ENCODE measurements around the gene SMARCD2. TPM values are rescaled to one million over a fixed set of nuclear protein-coding genes. Genes with fewer than 3 reads are reported as not detected.

Gene SMARCD2
- polyA plus RNA-seq, 1 experiment, result 48.8 TPM

DNA sequence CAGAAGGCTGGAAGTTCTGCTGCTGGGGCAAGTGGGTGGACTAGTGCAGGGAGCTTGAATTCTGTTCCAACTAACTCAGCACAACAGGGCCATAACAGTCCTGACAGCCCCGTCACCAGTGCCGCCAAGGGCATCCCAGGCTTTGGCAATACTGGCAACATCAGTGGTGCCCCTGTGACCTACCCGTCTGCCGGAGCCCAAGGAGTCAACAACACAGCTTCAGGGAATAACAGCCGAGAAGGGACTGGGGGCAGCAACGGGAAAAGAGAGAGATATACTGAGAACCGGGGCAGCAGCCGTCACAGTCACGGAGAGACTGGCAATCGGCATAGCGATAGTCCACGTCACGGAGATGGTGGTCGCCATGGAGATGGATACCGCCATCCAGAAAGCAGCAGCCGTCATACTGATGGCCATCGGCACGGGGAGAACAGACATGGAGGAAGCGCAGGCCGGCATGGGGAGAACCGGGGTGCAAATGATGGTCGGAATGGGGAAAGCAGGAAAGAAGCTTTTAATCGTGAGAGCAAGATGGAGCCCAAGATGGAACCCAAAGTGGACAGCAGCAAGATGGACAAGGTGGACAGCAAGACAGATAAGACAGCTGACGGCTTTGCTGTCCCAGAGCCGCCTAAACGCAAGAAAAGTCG is 24.6 kb downstream of the SMARCD2 start:
- H3K27ac ChIP-seq (ENCODE audit: low read depth, low read length), result peak overlapping the region; percentile 24
- H3K4me3 ChIP-seq (ENCODE audit: low read depth, low read length), result no peak overlapping the region
- no peak for DNase-seq (ENCODE audit: low read depth, low spot score)
- ChIA-PET POLR2A (interaction anchor here (0.8 to 0.9 kb wide), 2 partner anchors 9 to 14 kb away, joined by 3 read pairs; partner anchors contain the start of gene PSMC5), CTCF (interaction anchor here (1.2 kb wide), 1 partner anchor 16 kb away, joined by 3 read pairs; no protein-coding TSS in a partner anchor)
- H3K9me3 ChIP-seq (ENCODE audit: control insufficient read depth, insufficient read depth, low read length), result no peaks in the 10 kb centered on the region
- H3K27me3 ChIP-seq (ENCODE audit: control insufficient read depth, insufficient read depth, low read length), result no peaks in the 10 kb centered on the region
- TF ChIP-seq, protein P1, sequence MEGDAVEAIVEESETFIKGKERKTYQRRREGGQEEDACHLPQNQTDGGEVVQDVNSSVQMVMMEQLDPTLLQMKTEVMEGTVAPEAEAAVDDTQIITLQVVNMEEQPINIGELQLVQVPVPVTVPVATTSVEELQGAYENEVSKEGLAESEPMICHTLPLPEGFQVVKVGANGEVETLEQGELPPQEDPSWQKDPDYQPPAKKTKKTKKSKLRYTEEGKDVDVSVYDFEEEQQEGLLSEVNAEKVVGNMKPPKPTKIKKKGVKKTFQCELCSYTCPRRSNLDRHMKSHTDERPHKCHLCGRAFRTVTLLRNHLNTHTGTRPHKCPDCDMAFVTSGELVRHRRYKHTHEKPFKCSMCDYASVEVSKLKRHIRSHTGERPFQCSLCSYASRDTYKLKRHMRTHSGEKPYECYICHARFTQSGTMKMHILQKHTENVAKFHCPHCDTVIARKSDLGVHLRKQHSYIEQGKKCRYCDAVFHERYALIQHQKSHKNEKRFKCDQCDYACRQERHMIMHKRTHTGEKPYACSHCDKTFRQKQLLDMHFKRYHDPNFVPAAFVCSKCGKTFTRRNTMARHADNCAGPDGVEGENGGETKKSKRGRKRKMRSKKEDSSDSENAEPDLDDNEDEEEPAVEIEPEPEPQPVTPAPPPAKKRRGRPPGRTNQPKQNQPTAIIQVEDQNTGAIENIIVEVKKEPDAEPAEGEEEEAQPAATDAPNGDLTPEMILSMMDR (IDR thresholded peaks at IDR 0.05; ENCODE audit: low read depth, low read length), result no peak

DNA sequence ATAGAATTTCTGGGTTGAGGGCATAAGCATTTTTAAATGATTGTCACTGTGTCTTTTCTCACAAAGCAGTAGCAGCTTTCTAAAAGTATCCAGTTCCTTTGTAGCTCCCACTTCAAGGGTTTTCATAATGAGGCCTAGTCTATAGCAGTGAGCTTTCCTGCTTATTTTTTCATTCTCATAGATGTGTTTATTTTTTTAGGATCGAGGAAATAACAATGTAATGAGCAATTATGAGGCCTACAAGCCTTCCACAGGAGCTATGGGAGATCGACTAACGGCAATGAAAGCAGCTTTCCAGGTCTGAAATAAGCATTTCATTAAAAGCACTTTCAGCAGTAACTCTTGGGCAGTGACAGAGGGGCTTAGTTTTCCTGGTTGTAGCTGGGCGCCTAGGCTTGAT is 25.8 kb downstream of the SMARCD2 start:
- TF ChIP-seq, protein P1 (IDR thresholded peaks at IDR 0.05; ENCODE audit: low read depth, low read length), result no peak
- ChIA-PET POLR2A (interaction anchor here (0.6 to 1.3 kb wide), 5 partner anchors 9 to 73 kb away, joined by 3 to 9 read pairs (median 4); partner anchors contain the start of genes CCDC47, DDX42 and PSMC5), CTCF (interaction anchor here (1.0 kb wide), 1 partner anchor 11 kb away, joined by 3 read pairs; no protein-coding TSS in a partner anchor)
- Histone ChIP-seq H3K4me3 (ENCODE audit: low read depth, low read length) (no peak overlapping the region), H3K27ac (ENCODE audit: low read depth, low read length) (peak overlapping the region; percentile 55), H3K27me3 (ENCODE audit: control insufficient read depth, insufficient read depth, low read length) (no peaks in the 10 kb centered on the region), H3K9me3 (ENCODE audit: control insufficient read depth, insufficient read depth, low read length) (no peaks in the 10 kb centered on the region)
- peak; percentile 23 for DNase-seq (ENCODE audit: low read depth, low spot score)

DNA sequence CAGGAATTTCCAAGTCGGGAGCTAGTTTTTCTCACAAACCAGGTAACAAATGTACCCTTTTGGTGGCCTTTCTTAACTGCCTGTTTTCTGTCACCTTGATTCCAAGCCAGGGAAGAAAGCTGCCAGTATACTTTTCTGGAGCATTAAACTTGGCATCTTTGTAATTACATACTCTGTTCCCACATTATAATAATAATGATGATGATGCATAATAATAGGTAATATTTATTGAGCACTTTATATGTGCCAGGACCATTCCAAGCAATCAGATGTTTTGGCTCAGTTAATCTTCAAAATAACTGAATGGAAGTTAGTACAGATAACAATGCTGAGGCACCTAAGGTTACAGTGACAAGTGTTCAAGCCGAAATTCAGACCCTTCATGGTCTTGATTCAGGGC is 26.4 kb downstream of the SMARCD2 start:
- Histone ChIP-seq H3K9me3 (ENCODE audit: control insufficient read depth, insufficient read depth, low read length) (no peaks in the 10 kb centered on the region), H3K27me3 (ENCODE audit: control insufficient read depth, insufficient read depth, low read length) (no peaks in the 10 kb centered on the region), H3K27ac (ENCODE audit: low read depth, low read length) (peak overlapping the region; percentile 61), H3K4me3 (ENCODE audit: low read depth, low read length) (no peak overlapping the region)
- DNase-seq (ENCODE audit: low read depth, low spot score), result no peak
- ChIA-PET POLR2A (interaction anchor here (0.6 to 1.3 kb wide), 5 partner anchors 10 to 43 kb away, joined by 3 to 9 read pairs (median 4); partner anchors contain the start of genes CCDC47, DDX42 and PSMC5), CTCF (no interaction called here)
- TF ChIP-seq, protein P1 (IDR thresholded peaks at IDR 0.05; ENCODE audit: low read depth, low read length), result no peak

- DNase-seq (ENCODE audit: low read depth, low spot score), result no peak
- no peaks in the 10 kb centered on the region for H3K9me3 ChIP-seq (ENCODE audit: control insufficient read depth, insufficient read depth, low read length)
- CTCF ChIA-PET, result interaction anchor here (0.7 kb wide), 1 partner anchor 24 kb away, joined by 3 read pairs; no protein-coding TSS in a partner anchor
- no peak overlapping the region for H3K4me3 ChIP-seq (ENCODE audit: low read depth, low read length)
- TF ChIP-seq, protein P1 (IDR thresholded peaks at IDR 0.05; ENCODE audit: low read depth, low read length), result no peak
- no peaks in the 10 kb centered on the region for H3K27me3 ChIP-seq (ENCODE audit: control insufficient read depth, insufficient read depth, low read length)
- H3K27ac ChIP-seq (ENCODE audit: low read depth, low read length), result no peak overlapping the region
- POLR2A ChIA-PET, result interaction anchor here (0.7 kb wide), 1 partner anchor 104 kb away, joined by 7 read pairs; no protein-coding TSS in a partner anchor
Measured at GRCh38 chr17:63809970-63810369, 32.5 kb downstream of the SMARCD2 start.

DNA sequence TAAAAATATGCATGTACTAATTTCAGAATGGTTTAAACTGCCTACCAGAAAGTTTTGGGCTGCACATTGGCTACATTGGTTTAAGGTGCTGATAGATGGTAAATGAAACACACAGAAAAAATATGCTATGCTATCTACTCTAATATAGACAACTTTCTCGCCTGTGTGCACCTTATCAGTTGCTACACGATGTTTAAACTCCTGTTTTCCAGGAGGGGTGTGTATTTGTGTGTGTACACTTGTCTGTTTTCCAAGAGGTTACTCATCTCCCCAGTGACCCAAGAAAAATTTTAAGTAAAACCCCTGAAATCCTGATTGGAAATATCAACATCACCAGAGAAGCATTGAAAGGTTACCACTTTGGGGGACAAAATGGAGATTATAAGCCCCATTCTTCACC is 36.9 kb downstream of the SMARCD2 start:
- ChIA-PET POLR2A (no interaction called here), CTCF (no interaction called here)
- TF ChIP-seq, protein P1 (IDR thresholded peaks at IDR 0.05; ENCODE audit: low read depth, low read length), result no peak
- Histone ChIP-seq H3K27me3 (ENCODE audit: control insufficient read depth, insufficient read depth, low read length) (no peaks in the 10 kb centered on the region), H3K4me3 (ENCODE audit: low read depth, low read length) (no peak overlapping the region), H3K27ac (ENCODE audit: low read depth, low read length) (no peak overlapping the region), H3K9me3 (ENCODE audit: control insufficient read depth, insufficient read depth, low read length) (no peaks in the 10 kb centered on the region)
- DNase-seq (ENCODE audit: low read depth, low spot score), result no peak
